Coronary artery (tissue), 2 donors: ENCODE results near the gene CEACAM7.

Experiments used
- DNase-seq: peaks from one replicate; pipeline ENCODE4 v3.0.0-alpha.2; 2017; ENCODE audit warnings: low spot score
- H3K27ac ChIP-seq, 2 donors: fragments of 200-600 bp; sonication (generic); one replicate each; pipeline ENCODE4 v1.5.1; 2016 to 2019
- H3K4me3 ChIP-seq: fragments of 200-600 bp; sonication (generic); 2 replicates; pipeline ENCODE4 v1.5.1; 2016; ENCODE audit warnings: mild to moderate bottlenecking, moderate library complexity
- CTCF ChIP-seq: fragments of 200-600 bp; sonication (generic); IDR thresholded peaks from one replicate; pipeline ENCODE4 v1.5.1; 2019; ENCODE audit warnings: antibody characterized with exemption

Gene CEACAM7

GRCh38 chr19:41688098-41688497 is at the start of gene CEACAM7:
Gene CEACAM7, minus strand, starts transcription at chr19:41688270. Its CDS starts 105 bp downstream, at chr19:41688165.
- no peak for DNase-seq
- no peak within 1 kb of the TSS for H3K4me3 ChIP-seq

GRCh38 chr19:41735071-41735600 is 47.1 kb upstream of the CEACAM7 start:
- Histone ChIP-seq H3K4me3 (no peak overlapping the region), H3K27ac (no peak overlapping the region)
- no peak for DNase-seq
- TF ChIP-seq CTCF, result no peak

More at GRCh38 chr19:41688098-41688497, at the start of gene CEACAM7:
- no peak within 1 kb of the TSS for H3K27ac ChIP-seq
- TF ChIP-seq CTCF, result no peak

DNA sequence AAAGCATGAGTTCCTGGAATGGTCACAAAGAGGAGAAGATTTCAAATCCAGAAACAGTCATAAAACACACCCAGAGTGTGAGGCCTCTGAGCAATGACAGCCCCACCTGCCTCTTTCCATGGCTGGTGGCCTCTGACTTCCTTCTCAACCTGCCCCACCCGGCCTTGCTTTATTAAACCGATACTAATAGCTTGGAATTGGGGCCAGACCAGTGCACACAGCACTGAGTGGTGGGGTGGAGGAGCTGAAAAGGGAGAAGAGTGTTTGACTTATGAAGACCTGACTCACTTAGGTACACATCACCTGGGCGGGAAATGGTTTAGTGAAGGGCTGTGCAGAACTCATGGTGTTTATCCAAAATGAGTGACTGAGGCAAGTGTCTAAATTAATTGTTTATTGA is 46.5 kb upstream of the CEACAM7 start:
- H3K27ac ChIP-seq, result no peak overlapping the region
- TF ChIP-seq CTCF, result no peak
- peak; percentile 31 for DNase-seq

DNA sequence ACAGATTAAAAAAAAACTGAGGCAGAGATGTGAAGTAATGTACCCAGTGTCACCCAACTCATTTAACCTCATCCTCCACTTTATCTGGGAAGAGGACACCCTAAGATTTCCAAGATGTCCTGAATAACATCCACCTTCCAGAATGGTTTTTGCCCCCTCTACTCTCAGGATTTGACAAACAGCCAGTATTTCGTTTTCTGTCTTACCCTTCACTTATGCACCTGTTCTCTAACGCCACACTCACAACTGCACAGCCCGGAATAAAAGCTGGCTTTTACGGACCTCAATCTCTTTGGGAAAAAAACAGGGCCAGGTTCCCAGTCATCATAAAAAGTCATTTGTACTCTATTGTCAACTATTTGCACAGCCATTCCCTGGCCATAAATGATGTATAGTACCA is 46.1 kb upstream of the CEACAM7 start:
- H3K27ac ChIP-seq, result no peak overlapping the region
- no peak for TF ChIP-seq CTCF
- peak; percentile 4 for DNase-seq
- H3K4me3 ChIP-seq, result no peak overlapping the region

More for the DNA sequence above, 46.5 kb upstream of the CEACAM7 start:
- no peak overlapping the region for H3K4me3 ChIP-seq

DNA sequence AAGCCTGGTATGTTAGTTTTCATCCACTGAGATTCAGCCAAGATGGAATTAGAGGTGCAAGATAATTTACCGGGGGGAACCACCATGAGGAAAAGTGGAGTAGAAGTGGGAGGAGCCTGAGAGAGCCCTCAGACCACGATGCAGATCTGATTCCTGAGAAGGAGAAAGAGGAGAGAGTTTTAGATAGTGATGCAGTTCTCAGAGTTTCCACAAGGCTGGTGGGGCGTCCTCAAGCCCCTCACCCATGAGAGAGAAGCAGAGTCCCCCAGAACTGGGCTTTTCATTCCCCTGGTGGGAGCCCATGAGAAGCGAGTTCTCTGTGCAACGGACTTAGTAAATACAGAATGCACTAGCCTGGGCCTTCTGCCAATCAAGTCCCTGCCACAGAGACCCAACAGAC is 38.4 kb upstream of the CEACAM7 start:
- DNase-seq, result peak; percentile 31
- Histone ChIP-seq H3K27ac (no peak overlapping the region), H3K4me3 (no peak overlapping the region)
- TF ChIP-seq CTCF, result no peak

DNA sequence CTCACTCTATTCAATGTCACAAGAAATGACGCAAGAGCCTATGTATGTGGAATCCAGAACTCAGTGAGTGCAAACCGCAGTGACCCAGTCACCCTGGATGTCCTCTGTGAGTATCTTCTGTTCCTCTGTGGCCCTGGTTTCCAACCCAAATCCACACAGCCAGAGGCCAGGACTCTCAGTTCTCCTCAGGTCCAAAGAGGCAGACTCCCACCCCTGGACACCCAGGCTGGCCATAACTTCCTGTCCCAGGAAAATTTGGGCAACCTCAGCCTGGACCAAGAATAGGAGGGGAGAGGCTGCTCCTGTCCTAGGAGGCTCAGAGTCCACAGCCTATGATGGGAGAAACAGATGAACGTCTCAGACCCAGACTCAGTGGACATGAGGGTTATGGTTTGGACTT is 32.0 kb upstream of the CEACAM7 start:
- no peak overlapping the region for H3K27ac ChIP-seq
- no peak overlapping the region for H3K4me3 ChIP-seq
- no peak for TF ChIP-seq CTCF
- no peak for DNase-seq

DNA sequence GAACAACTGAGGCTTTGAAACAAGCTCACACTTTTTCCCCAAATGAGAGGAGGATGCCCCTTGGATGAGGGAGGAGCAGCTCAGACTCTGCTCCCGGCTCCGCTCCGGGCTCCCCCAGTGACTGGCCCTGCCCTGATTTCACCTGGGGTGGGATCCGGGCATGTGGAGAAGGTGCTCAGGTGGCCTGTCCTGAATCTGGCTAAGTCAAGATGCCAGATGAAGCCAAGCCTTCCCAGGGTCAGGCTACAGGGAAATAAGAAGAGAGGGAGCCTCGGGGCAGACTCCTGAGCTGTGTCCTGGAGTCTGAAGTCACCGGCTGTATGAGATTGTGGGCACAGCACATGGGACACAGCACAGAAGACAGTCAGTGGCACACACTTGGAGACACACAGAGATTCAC is 30.7 kb upstream of the CEACAM7 start:
- Histone ChIP-seq H3K27ac (no peak overlapping the region), H3K4me3 (no peak overlapping the region)
- peak; percentile 31 for DNase-seq
- no peak for TF ChIP-seq CTCF
